ENCODE results near the gene TPM4. TPM values are rescaled to one million over a fixed set of nuclear protein-coding genes. Genes with fewer than 3 reads are reported as not detected.

TPM4 gene
- total RNA-seq, 1 donor from 2014 or later, result 386 TPM

GRCh38 chr19:16088351-16089009, 12.2 kb downstream of the TPM4 start:
- peak; percentile 77 for ATAC-seq
- peak; percentile 78 for DNase-seq
- Histone ChIP-seq H3K4me1 (peaks cover 49% of the 10 kb centered on the region), H3K27me3 (no peaks in the 10 kb centered on the region), H3K9me3 (no peaks in the 10 kb centered on the region), H3K27ac (peak overlapping the region; percentile 76), H3K36me3 (peaks cover 99% of the 10 kb centered on the region), H3K4me3 (no peak overlapping the region)
- intact Hi-C loops (cut with DNase I), result no loop called here
- TF ChIP-seq CTCF (IDR thresholded peaks at IDR 0.05), result no peak

- no peak for ATAC-seq
- intact Hi-C loops (cut with DNase I), result no loop called here
- H3K9me3 ChIP-seq, result no peaks in the 10 kb centered on the region
- TF ChIP-seq CTCF (IDR thresholded peaks at IDR 0.05), result no peak
- no peak overlapping the region for H3K4me3 ChIP-seq
- H3K27ac ChIP-seq, result peak overlapping the region; percentile 76
- no peak for DNase-seq
- no peaks in the 10 kb centered on the region for H3K27me3 ChIP-seq
- peaks cover 46% of the 10 kb centered on the region for H3K4me1 ChIP-seq
- H3K36me3 ChIP-seq, result peaks cover 99% of the 10 kb centered on the region
Observed at GRCh38 chr19:16089010-16089846, 12.9 kb downstream of the TPM4 start.

GRCh38 chr19:16091546-16092475, 15.5 kb downstream of the TPM4 start:
- H3K4me3 ChIP-seq, result no peak overlapping the region
- H3K27me3 ChIP-seq, result no peaks in the 10 kb centered on the region
- peak overlapping the region; percentile 11 for H3K27ac ChIP-seq
- intact Hi-C loops (cut with DNase I), result no loop called here
- no peaks in the 10 kb centered on the region for H3K9me3 ChIP-seq
- DNase-seq (no peak), ATAC-seq (no peak)
- H3K4me1 ChIP-seq, result peaks cover 25% of the 10 kb centered on the region
- H3K36me3 ChIP-seq, result peaks cover 100% of the 10 kb centered on the region
- no peak for TF ChIP-seq CTCF (IDR thresholded peaks at IDR 0.05)

GRCh38 chr19:16094360-16095070, 18.2 kb downstream of the TPM4 start:
- peaks cover 8% of the 10 kb centered on the region for H3K4me1 ChIP-seq
- H3K36me3 ChIP-seq, result peaks cover 100% of the 10 kb centered on the region
- TF ChIP-seq CTCF (IDR thresholded peaks at IDR 0.05), result no peak
- H3K27me3 ChIP-seq, result no peaks in the 10 kb centered on the region
- intact Hi-C loops (cut with DNase I), result no loop called here
- no peak overlapping the region for H3K4me3 ChIP-seq
- ATAC-seq, result no peak
- no peak for DNase-seq
- no peaks in the 10 kb centered on the region for H3K9me3 ChIP-seq
- H3K27ac ChIP-seq, result peak overlapping the region; percentile 49

- peaks cover 8% of the 10 kb centered on the region for H3K4me1 ChIP-seq
- H3K27me3 ChIP-seq, result no peaks in the 10 kb centered on the region
- DNase-seq (no peak), ATAC-seq (peak; percentile 16)
- no peak overlapping the region for H3K27ac ChIP-seq
- peaks cover 100% of the 10 kb centered on the region for H3K36me3 ChIP-seq
- H3K9me3 ChIP-seq, result no peaks in the 10 kb centered on the region
- no peak overlapping the region for H3K4me3 ChIP-seq
- no peak for TF ChIP-seq CTCF (IDR thresholded peaks at IDR 0.05)
- intact Hi-C loops (cut with DNase I), result no loop called here
Observed at GRCh38 chr19:16095071-16095571, 18.8 kb downstream of the TPM4 start.

Data from upper lobe of right lung (tissue), 1 donor.